HEK293T (cell line): ENCODE measurements around the gene CEACAM4.

Experiments used
- CTCF ChIA-PET: fragments of 350-600 bp; formaldehyde crosslinking; extraction: SDS; loops from one replicate; lab custom pipeline; 2021; ENCODE audit warnings: antibody characterized with exemption, inconsistent platforms; lab: Yijun Ruan, JAX
- POLR2A ChIA-PET: fragments of 350-600 bp; formaldehyde crosslinking; extraction: SDS; loops from one replicate; lab custom pipeline; 2020; ENCODE audit warnings: antibody characterized with exemption, inconsistent platforms; lab: Yijun Ruan, JAX
- DNase-seq: peaks from one replicate; pipeline ENCODE4 v3.0.0; 2012; ENCODE audit warnings: mixed read lengths; ENCODE audit errors: extremely low spot score
- ARNT ChIP-seq: fragments of 450-650 bp; IDR thresholded peaks from 2 replicates; pipeline ENCODE4 v1.6.1; 2017; ENCODE audit warnings: mild to moderate bottlenecking
- CTBP1 ChIP-seq: fragments of 450-650 bp; IDR thresholded peaks from 2 replicates; pipeline ENCODE4 v1.6.1; 2016; ENCODE audit warnings: borderline replicate concordance
- ELF4 ChIP-seq: fragments of 450-650 bp; IDR thresholded peaks from 2 replicates; pipeline ENCODE4 v1.6.1; 2017; ENCODE audit warnings: antibody characterized with exemption
- FOXA1 ChIP-seq: fragments of 450-650 bp; IDR thresholded peaks from 2 replicates; pipeline ENCODE4 v1.6.1; 2016; ENCODE audit warnings: mild to moderate bottlenecking
- FOXK2 ChIP-seq: fragments of 450-650 bp; IDR thresholded peaks from 2 replicates; pipeline ENCODE4 v1.6.1; 2016; ENCODE audit warnings: mild to moderate bottlenecking
- FOXM1 ChIP-seq: fragments of 450-650 bp; IDR thresholded peaks from 2 replicates; pipeline ENCODE4 v1.6.1; 2017; ENCODE audit warnings: mild to moderate bottlenecking, borderline replicate concordance
- HDGF ChIP-seq: fragments of 450-650 bp; IDR thresholded peaks from 2 replicates; pipeline ENCODE4 v1.6.1; 2017; ENCODE audit warnings: antibody characterized with exemption, borderline replicate concordance
- L3MBTL2 ChIP-seq: fragments of 450-650 bp; conservative IDR thresholded peaks from 2 replicates; pipeline ENCODE4 v1.6.1; 2016; ENCODE audit warnings: mild to moderate bottlenecking
- LEF1 ChIP-seq: fragments of 450-650 bp; IDR thresholded peaks from 2 replicates; pipeline ENCODE4 v1.6.1; 2017; ENCODE audit warnings: mild to moderate bottlenecking, borderline replicate concordance
- NFRKB ChIP-seq: fragments of 450-650 bp; IDR thresholded peaks from 2 replicates; pipeline ENCODE4 v1.6.1; 2016; ENCODE audit warnings: mild to moderate bottlenecking, moderate library complexity
- SP1 ChIP-seq: fragments of 450-650 bp; IDR thresholded peaks from 2 replicates; pipeline ENCODE4 v1.6.1; 2017
- SUZ12 ChIP-seq: fragments of 450-650 bp; IDR thresholded peaks from 2 replicates; pipeline ENCODE4 v1.6.1; 2016; ENCODE audit warnings: mild to moderate bottlenecking
- ZNF384 ChIP-seq: fragments of 450-650 bp; IDR thresholded peaks from 2 replicates; pipeline ENCODE4 v1.6.1; 2016
- TF ChIP-seq, protein P1 (sequence below): fragments of 450-650 bp; IDR thresholded peaks from 2 replicates; pipeline ENCODE4 v1.6.1; 2016

The CEACAM4 gene

DNA sequence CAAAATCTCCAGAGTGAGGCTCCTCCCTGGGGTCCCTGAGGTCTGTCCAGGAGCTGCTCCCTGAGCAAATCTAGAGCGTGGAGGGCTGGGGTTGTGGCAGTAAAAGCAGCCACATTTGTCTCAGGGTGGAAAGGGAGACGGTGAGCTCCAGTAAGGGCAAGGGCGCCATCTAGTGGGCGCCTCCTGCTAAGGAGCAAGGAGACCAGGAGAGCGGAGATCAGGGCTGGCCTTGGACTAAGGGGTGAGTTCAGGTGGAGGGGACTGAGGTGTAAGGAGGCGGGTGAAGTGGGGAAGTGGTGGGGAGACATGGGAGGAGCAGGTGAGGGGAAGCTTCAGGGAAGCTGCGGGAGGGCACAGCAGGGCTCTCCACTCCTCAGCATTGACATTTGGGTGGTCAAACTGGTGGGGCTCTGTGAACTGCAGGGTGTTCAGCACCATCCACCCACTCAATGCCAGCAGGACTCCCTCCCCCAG lies 56.2 kb downstream of the CEACAM4 start:
- DNase-seq = peak; percentile 82
- CTCF ChIA-PET = interaction anchor here (0.6 to 1.2 kb wide), 7 partner anchors 8 to 131 kb away, joined by 3 to 12 read pairs (median 4); partner anchors contain the start of gene DMAC2
- no peak for TF ChIP-seq SUZ12
- no peak for TF ChIP-seq ELF4
- TF ChIP-seq L3MBTL2 = no peak
- no peak for TF ChIP-seq HDGF
- no peak for TF ChIP-seq LEF1
- TF ChIP-seq NFRKB = no peak
- TF ChIP-seq FOXM1 = no peak
- TF ChIP-seq FOXK2 = no peak
- TF ChIP-seq, protein P1, sequence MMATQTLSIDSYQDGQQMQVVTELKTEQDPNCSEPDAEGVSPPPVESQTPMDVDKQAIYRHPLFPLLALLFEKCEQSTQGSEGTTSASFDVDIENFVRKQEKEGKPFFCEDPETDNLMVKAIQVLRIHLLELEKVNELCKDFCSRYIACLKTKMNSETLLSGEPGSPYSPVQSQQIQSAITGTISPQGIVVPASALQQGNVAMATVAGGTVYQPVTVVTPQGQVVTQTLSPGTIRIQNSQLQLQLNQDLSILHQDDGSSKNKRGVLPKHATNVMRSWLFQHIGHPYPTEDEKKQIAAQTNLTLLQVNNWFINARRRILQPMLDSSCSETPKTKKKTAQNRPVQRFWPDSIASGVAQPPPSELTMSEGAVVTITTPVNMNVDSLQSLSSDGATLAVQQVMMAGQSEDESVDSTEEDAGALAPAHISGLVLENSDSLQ = no peak
- no peak for TF ChIP-seq CTBP1
- POLR2A ChIA-PET = interaction anchor here (1.4 kb wide), 1 partner anchor 10 kb away, joined by 3 read pairs; no protein-coding TSS in a partner anchor

DNA sequence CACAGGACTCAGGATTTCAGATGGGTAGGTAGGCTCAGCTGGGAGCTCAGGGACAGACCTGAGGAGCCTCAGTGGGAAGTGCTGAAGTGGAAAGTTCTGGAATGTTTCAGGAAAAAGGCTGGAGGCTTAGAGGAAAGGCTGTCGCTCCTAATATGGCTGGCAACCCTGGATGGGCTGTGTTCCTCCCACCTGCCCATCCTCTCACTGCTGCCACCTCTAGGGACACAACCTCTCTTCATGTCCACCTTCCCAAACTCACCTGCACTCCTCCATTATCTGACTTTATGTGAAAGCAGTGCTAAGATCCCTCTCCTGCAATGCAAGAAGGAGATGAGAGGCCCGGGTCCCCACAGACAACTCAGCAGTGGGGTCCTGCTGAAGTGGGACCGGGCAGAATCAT lies 56.7 kb downstream of the CEACAM4 start:
- POLR2A ChIA-PET = interaction anchor here (2.8 kb wide), 1 partner anchor 131 kb away, joined by 12 read pairs; the partner anchor contains the start of gene DMAC2
- DNase-seq = no peak

DNA sequence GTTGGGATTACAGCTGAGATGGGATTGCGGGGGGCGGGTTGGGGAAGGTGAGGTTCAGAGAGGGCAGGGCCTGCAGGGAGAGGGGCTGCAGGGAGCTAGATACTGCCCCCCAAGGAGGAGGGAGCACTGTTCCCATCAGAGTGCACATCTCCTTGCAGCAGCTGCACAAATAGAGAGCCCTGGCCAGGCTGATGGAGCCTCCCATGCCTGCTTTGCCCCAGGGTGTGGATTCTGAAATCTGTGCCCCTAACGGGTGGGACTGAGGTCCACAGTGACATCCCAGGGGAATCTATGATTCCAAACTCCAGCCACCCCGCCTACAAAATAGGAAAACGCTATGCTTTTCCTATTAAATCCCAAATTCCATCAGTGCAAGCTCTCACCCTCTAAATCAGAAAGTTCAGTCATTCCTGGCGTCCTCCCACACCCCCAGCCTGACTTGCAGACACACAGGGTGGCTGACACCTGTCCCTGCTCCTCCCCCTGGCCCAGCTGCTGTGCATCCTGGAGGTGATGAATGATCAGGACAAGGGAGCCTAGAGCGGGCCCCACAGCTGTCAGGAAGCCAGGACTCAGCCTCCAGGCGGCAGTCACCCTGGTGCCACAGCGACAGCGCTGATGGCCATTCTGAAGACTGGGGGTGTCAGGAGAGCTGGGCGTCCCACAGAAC lies 57.3 kb downstream of the CEACAM4 start:
- ChIA-PET POLR2A (interaction anchor here (1.0 to 2.8 kb wide), 2 partner anchors 130 to 206 kb away, joined by 3 to 12 read pairs; partner anchors contain the start of genes B9D2 and DMAC2), CTCF (interaction anchor here (0.5 to 1.1 kb wide), 3 partner anchors 9 to 365 kb away, joined by 3 to 6 read pairs (median 4); no protein-coding TSS in a partner anchor)
- TF ChIP-seq ZNF384 (no peak), SP1 (no peak), FOXM1 (no peak), LEF1 (no peak), SUZ12 (no peak), CTBP1 (no peak), FOXA1 (no peak)
- TF ChIP-seq, protein P1 = no peak
- no peak for DNase-seq

More for the DNA sequence above, 56.7 kb downstream of the CEACAM4 start:
- no peak for TF ChIP-seq ARNT
- no peak for TF ChIP-seq HDGF
- TF ChIP-seq ELF4 = no peak
- no peak for TF ChIP-seq SP1
- TF ChIP-seq CTBP1 = no peak
- CTCF ChIA-PET = interaction anchor here (0.6 to 1.2 kb wide), 6 partner anchors 9 to 131 kb away, joined by 3 to 12 read pairs (median 4); partner anchors contain the start of gene DMAC2
